Type B pancreatic cell (in vitro differentiated cells): ENCODE results near the gene ARHGAP32. TPM values are rescaled to one million over a fixed set of nuclear protein-coding genes. Genes with fewer than 3 reads are reported as not detected.

Experiments
- DNase-seq: peaks from one replicate; pipeline ENCODE4 v3.0.0; 2021; ENCODE audit warnings: mixed read lengths; ENCODE audit not compliant: unreplicated experiment; ENCODE audit errors: extremely low spot score
- H3K27ac Mint-ChIP-seq: 2 replicates; pipeline ENCODE4 v1.8.0; 2021; ENCODE audit warnings: mild to moderate bottlenecking, mixed read lengths
- H3K27me3 Mint-ChIP-seq: 2 replicates; pipeline ENCODE4 v1.8.0; 2021; ENCODE audit warnings: mixed read lengths
- H3K36me3 Mint-ChIP-seq: 2 replicates; pipeline ENCODE4 v1.8.0; 2021; ENCODE audit warnings: mixed read lengths
- H3K4me1 Mint-ChIP-seq: one replicate; pipeline ENCODE4 v1.8.0; 2021; ENCODE audit warnings: mixed read lengths; ENCODE audit not compliant: unreplicated experiment
- H3K4me3 Mint-ChIP-seq: 2 replicates; pipeline ENCODE4 v1.8.0; 2021; ENCODE audit warnings: mild to moderate bottlenecking, mixed read lengths
- H3K9me3 Mint-ChIP-seq: 2 replicates; pipeline ENCODE4 v1.8.0; 2021; ENCODE audit warnings: mixed read lengths
- CTCF ChIP-seq: fragments of 200-600 bp; sonication (generic); conservative IDR thresholded peaks from 2 replicates; pipeline ENCODE4 v1.5.0; 2021; ENCODE audit warnings: antibody characterized with exemption, mild to moderate bottlenecking
- total RNA-seq: library from RNA; stranded (reverse); gene quantifications from 2 replicates; pipeline ENCODE4 v1.2.1, GENCODE V29; 2021; ENCODE audit warnings: low replicate concordance

Gene ARHGAP32
- total RNA-seq, 1 donor from 2014 or later, result 41.6 TPM

GRCh38 chr11:128938156-128938885 lies 253.8 kb downstream of the ARHGAP32 start:
- Mint-ChIP-seq H3K4me3 (no peak overlapping the region), H3K36me3 (no peaks in the 10 kb centered on the region), H3K9me3 (peaks cover 5% of the 10 kb centered on the region), H3K27me3 (peaks cover 3% of the 10 kb centered on the region), H3K27ac (no peak overlapping the region), H3K4me1 (peaks cover 23% of the 10 kb centered on the region)
- no peak for TF ChIP-seq CTCF
- no peak for DNase-seq

- Mint-ChIP-seq H3K4me3 (no peak overlapping the region), H3K36me3 (no peaks in the 10 kb centered on the region), H3K9me3 (peaks cover 5% of the 10 kb centered on the region), H3K4me1 (peaks cover 20% of the 10 kb centered on the region), H3K27ac (no peak overlapping the region), H3K27me3 (peaks cover 3% of the 10 kb centered on the region)
- DNase-seq, result no peak
- no peak for TF ChIP-seq CTCF
Observed at GRCh38 chr11:128937480-128937879, 254.6 kb downstream of the ARHGAP32 start.

- TF ChIP-seq CTCF, result no peak
- DNase-seq, result no peak
- Mint-ChIP-seq H3K36me3 (no peaks in the 10 kb centered on the region), H3K27me3 (peaks cover 10% of the 10 kb centered on the region), H3K27ac (peak overlapping the region; percentile 65), H3K4me3 (peak overlapping the region; percentile 31), H3K9me3 (peaks cover 5% of the 10 kb centered on the region), H3K4me1 (peaks cover 27% of the 10 kb centered on the region)
Observed at GRCh38 chr11:128936606-128937251, 255.4 kb downstream of the ARHGAP32 start.

GRCh38 chr11:128934926-128935325 lies 257.2 kb downstream of the ARHGAP32 start:
- H3K27me3 Mint-ChIP-seq, result peaks cover 18% of the 10 kb centered on the region
- no peak for TF ChIP-seq CTCF
- peaks cover 33% of the 10 kb centered on the region for H3K4me1 Mint-ChIP-seq

GRCh38 chr11:128934351-128934750 lies 257.8 kb downstream of the ARHGAP32 start:
- H3K27ac Mint-ChIP-seq, result no peak overlapping the region

More at GRCh38 chr11:128934926-128935325, 257.2 kb downstream of the ARHGAP32 start:
- Mint-ChIP-seq H3K27ac (no peak overlapping the region), H3K9me3 (peaks cover 5% of the 10 kb centered on the region), H3K4me3 (no peak overlapping the region), H3K36me3 (no peaks in the 10 kb centered on the region)
- DNase-seq, result no peak

More at GRCh38 chr11:128934351-128934750, 257.8 kb downstream of the ARHGAP32 start:
- Mint-ChIP-seq H3K9me3 (peaks cover 5% of the 10 kb centered on the region), H3K36me3 (no peaks in the 10 kb centered on the region), H3K4me3 (no peak overlapping the region), H3K27me3 (peaks cover 24% of the 10 kb centered on the region), H3K4me1 (peaks cover 39% of the 10 kb centered on the region)
- DNase-seq, result no peak
- no peak for TF ChIP-seq CTCF
